ENCODE data around the gene BTN2A1. TPM values are rescaled to one million over a fixed set of nuclear protein-coding genes. Genes with fewer than 3 reads are reported as not detected.

The BTN2A1 gene
- total RNA-seq, 1 experiment from 2014 or later, result 6.4 TPM

GRCh38 chr6:26464416-26465131 is 6.8 kb downstream of the BTN2A1 start:
- no peak for DNase-seq
- Histone ChIP-seq H3K9me2 (replicated peaks; ENCODE audit: insufficient read depth, low read length) (no peaks in the 10 kb centered on the region), H3K4me2 (ENCODE audit: low read depth, low read length, poor library complexity, severe bottlenecking) (no peak overlapping the region), H2AFZ (ENCODE audit: low read length) (no peak overlapping the region), H4K20me1 (ENCODE audit: insufficient read depth, low read depth, low read length) (no peaks in the 10 kb centered on the region), H3K27ac (ENCODE audit: low read length) (no peak overlapping the region), H3K9ac (ENCODE audit: low read length) (no peak overlapping the region), H3K27me3 (ENCODE audit: low read length) (no peaks in the 10 kb centered on the region), H3K36me3 (ENCODE audit: insufficient read depth, low read length) (peaks cover 72% of the 10 kb centered on the region), H3K4me1 (ENCODE audit: low read length) (peaks cover 8% of the 10 kb centered on the region), H3K4me3 (ENCODE audit: low read length) (no peak overlapping the region), H3K9me3 (ENCODE audit: low read length) (no peaks in the 10 kb centered on the region), H3K79me2 (ENCODE audit: low read length) (peaks cover 22% of the 10 kb centered on the region)

GRCh38 chr6:26465776-26466175 is 8.0 kb downstream of the BTN2A1 start:
- peaks cover 60% of the 10 kb centered on the region for H3K36me3 ChIP-seq (ENCODE audit: insufficient read depth, low read length)
- H3K9me3 ChIP-seq (ENCODE audit: low read length), result no peaks in the 10 kb centered on the region
- H4K20me1 ChIP-seq (ENCODE audit: insufficient read depth, low read depth, low read length), result no peaks in the 10 kb centered on the region
- H3K4me2 ChIP-seq (ENCODE audit: low read depth, low read length, poor library complexity, severe bottlenecking), result no peak overlapping the region
- no peak overlapping the region for H2AFZ ChIP-seq (ENCODE audit: low read length)
- no peak overlapping the region for H3K27ac ChIP-seq (ENCODE audit: low read length)
- H3K79me2 ChIP-seq (ENCODE audit: low read length), result peaks cover 10% of the 10 kb centered on the region
- no peak overlapping the region for H3K4me3 ChIP-seq (ENCODE audit: low read length)
- H3K9ac ChIP-seq (ENCODE audit: low read length), result no peak overlapping the region
- H3K27me3 ChIP-seq (ENCODE audit: low read length), result no peaks in the 10 kb centered on the region
- H3K9me2 ChIP-seq (replicated peaks; ENCODE audit: insufficient read depth, low read length), result no peaks in the 10 kb centered on the region
- DNase-seq, result no peak
- peaks cover 8% of the 10 kb centered on the region for H3K4me1 ChIP-seq (ENCODE audit: low read length)

DNA sequence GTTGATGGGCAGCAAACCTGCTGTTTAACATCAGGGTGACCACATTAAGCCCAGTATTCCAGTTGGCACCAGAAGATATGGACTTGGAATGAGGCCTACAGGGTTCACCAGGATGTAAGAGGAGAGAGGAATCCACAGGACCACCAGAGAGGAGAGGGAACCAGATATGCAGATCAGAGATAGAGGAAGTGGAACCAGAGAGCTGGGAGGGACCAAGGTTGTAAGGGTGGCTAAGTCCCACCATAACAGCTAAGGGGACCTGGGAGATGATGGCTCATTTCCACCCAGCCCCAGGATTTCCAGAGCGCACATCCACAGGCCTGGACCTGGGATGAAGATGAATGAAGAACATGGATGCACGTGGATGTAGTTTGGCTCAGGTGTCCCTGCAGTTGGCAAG is 11.1 kb downstream of the BTN2A1 start:
- Histone ChIP-seq H3K4me1 (ENCODE audit: low read length) (peaks cover 20% of the 10 kb centered on the region), H2AFZ (ENCODE audit: low read length) (no peak overlapping the region), H3K9me2 (replicated peaks; ENCODE audit: insufficient read depth, low read length) (no peaks in the 10 kb centered on the region), H3K36me3 (ENCODE audit: insufficient read depth, low read length) (peaks cover 38% of the 10 kb centered on the region), H4K20me1 (ENCODE audit: insufficient read depth, low read depth, low read length) (no peaks in the 10 kb centered on the region), H3K27me3 (ENCODE audit: low read length) (no peaks in the 10 kb centered on the region), H3K9ac (ENCODE audit: low read length) (no peak overlapping the region), H3K4me3 (ENCODE audit: low read length) (no peak overlapping the region), H3K79me2 (ENCODE audit: low read length) (no peaks in the 10 kb centered on the region), H3K27ac (ENCODE audit: low read length) (no peak overlapping the region), H3K9me3 (ENCODE audit: low read length) (no peaks in the 10 kb centered on the region; the same call in 1 of the 2 replicates), H3K4me2 (ENCODE audit: low read depth, low read length, poor library complexity, severe bottlenecking) (no peak overlapping the region)
- DNase-seq, result peak; percentile 48

DNA sequence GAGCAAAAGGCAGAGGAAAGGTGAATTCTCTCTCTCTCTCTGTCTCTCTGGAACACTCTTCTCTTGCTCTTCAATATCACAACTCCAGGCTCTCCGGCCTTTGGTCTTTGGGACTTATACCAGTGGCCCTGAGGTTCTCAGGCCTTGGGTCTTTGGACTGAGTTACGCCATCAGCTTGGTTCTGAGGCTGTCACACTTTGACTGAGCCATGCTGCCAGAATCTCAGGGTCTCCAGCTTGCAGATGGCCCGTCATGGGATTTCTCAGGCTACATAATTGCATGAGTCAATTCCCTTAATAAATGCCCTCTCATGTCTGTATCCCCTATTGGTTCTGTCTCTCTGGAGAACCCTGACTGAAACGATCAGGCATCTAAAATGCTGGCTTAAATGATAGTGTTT is 12.9 kb downstream of the BTN2A1 start:
- Histone ChIP-seq H3K36me3 (ENCODE audit: insufficient read depth, low read length) (peaks cover 20% of the 10 kb centered on the region), H3K27me3 (ENCODE audit: low read length) (no peaks in the 10 kb centered on the region), H4K20me1 (ENCODE audit: insufficient read depth, low read depth, low read length) (no peaks in the 10 kb centered on the region), H3K4me3 (ENCODE audit: low read length) (no peak overlapping the region), H3K9ac (ENCODE audit: low read length) (no peak overlapping the region), H3K4me2 (ENCODE audit: low read depth, low read length, poor library complexity, severe bottlenecking) (no peak overlapping the region), H3K9me2 (replicated peaks; ENCODE audit: insufficient read depth, low read length) (no peaks in the 10 kb centered on the region), H3K79me2 (ENCODE audit: low read length) (no peaks in the 10 kb centered on the region; the same call in 1 of the 2 replicates), H3K9me3 (ENCODE audit: low read length) (no peaks in the 10 kb centered on the region; the same call in 1 of the 2 replicates), H3K27ac (ENCODE audit: low read length) (no peak overlapping the region), H2AFZ (ENCODE audit: low read length) (no peak overlapping the region), H3K4me1 (ENCODE audit: low read length) (peaks cover 35% of the 10 kb centered on the region)
- DNase-seq, result no peak

GRCh38 chr6:26471970-26472369 is 14.2 kb downstream of the BTN2A1 start:
- Histone ChIP-seq H3K36me3 (ENCODE audit: insufficient read depth, low read length) (peaks cover 15% of the 10 kb centered on the region), H3K4me2 (ENCODE audit: low read depth, low read length, poor library complexity, severe bottlenecking) (no peak overlapping the region), H2AFZ (ENCODE audit: low read length) (no peak overlapping the region), H3K9ac (ENCODE audit: low read length) (no peak overlapping the region), H3K27ac (ENCODE audit: low read length) (peak overlapping the region; percentile 98; the same call in 1 of the 2 replicates), H4K20me1 (ENCODE audit: insufficient read depth, low read depth, low read length) (no peaks in the 10 kb centered on the region), H3K27me3 (ENCODE audit: low read length) (no peaks in the 10 kb centered on the region), H3K4me1 (ENCODE audit: low read length) (peaks cover 48% of the 10 kb centered on the region), H3K9me3 (ENCODE audit: low read length) (no peaks in the 10 kb centered on the region; the same call in 1 of the 2 replicates), H3K4me3 (ENCODE audit: low read length) (no peak overlapping the region), H3K9me2 (replicated peaks; ENCODE audit: insufficient read depth, low read length) (no peaks in the 10 kb centered on the region), H3K79me2 (ENCODE audit: low read length) (no peaks in the 10 kb centered on the region; the same call in 1 of the 2 replicates)
- DNase-seq, result no peak

- H3K9me2 ChIP-seq (replicated peaks; ENCODE audit: insufficient read depth, low read length), result no peaks in the 10 kb centered on the region
- 0 out of 2 replicates have a peak overlapping the region, but pooled peaks have one; percentile 29 for H2AFZ ChIP-seq (ENCODE audit: low read length)
- peak; percentile 76 for DNase-seq
- no peaks in the 10 kb centered on the region; the same call in 1 of the 2 replicates for H3K79me2 ChIP-seq (ENCODE audit: low read length)
- no peaks in the 10 kb centered on the region; the same call in 1 of the 2 replicates for H3K9me3 ChIP-seq (ENCODE audit: low read length)
- H3K4me2 ChIP-seq (ENCODE audit: low read depth, low read length, poor library complexity, severe bottlenecking), result peak overlapping the region; percentile 98
- H4K20me1 ChIP-seq (ENCODE audit: insufficient read depth, low read depth, low read length), result no peaks in the 10 kb centered on the region
- peak overlapping the region; percentile 82 for H3K4me3 ChIP-seq (ENCODE audit: low read length)
- H3K27me3 ChIP-seq (ENCODE audit: low read length), result no peaks in the 10 kb centered on the region
- peaks cover 52% of the 10 kb centered on the region for H3K4me1 ChIP-seq (ENCODE audit: low read length)
- H3K36me3 ChIP-seq (ENCODE audit: insufficient read depth, low read length), result peaks cover 12% of the 10 kb centered on the region
- peak overlapping the region; percentile 90 for H3K9ac ChIP-seq (ENCODE audit: low read length)
- H3K27ac ChIP-seq (ENCODE audit: low read length), result peak overlapping the region; percentile 98
Observed at GRCh38 chr6:26472549-26473290, 15.0 kb downstream of the BTN2A1 start.

DNA sequence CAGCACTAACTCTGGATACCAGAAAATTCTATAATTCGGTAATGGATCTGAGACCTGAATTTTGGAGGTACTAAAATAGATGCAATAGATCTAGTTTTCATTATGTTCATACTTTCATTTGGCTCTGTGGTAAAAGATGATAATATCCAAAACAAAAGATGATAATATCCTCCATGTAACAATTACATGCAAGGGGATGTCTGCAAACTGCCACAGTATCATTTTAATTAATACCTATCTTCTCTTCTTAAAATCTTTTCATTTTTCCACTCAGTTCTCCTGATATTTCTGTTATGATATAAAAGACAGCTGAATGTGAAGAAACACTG is 15.6 kb downstream of the BTN2A1 start:
- peaks cover 51% of the 10 kb centered on the region for H3K4me1 ChIP-seq (ENCODE audit: low read length)
- H3K27ac ChIP-seq (ENCODE audit: low read length), result peak overlapping the region; percentile 98
- DNase-seq, result no peak
- H3K9me3 ChIP-seq (ENCODE audit: low read length), result no peaks in the 10 kb centered on the region; the same call in 1 of the 2 replicates
- H3K27me3 ChIP-seq (ENCODE audit: low read length), result no peaks in the 10 kb centered on the region
- peak overlapping the region; percentile 82 for H3K4me3 ChIP-seq (ENCODE audit: low read length)
- H4K20me1 ChIP-seq (ENCODE audit: insufficient read depth, low read depth, low read length), result no peaks in the 10 kb centered on the region
- no peaks in the 10 kb centered on the region for H3K9me2 ChIP-seq (replicated peaks; ENCODE audit: insufficient read depth, low read length)
- H3K36me3 ChIP-seq (ENCODE audit: insufficient read depth, low read length), result peaks cover 8% of the 10 kb centered on the region
- H3K9ac ChIP-seq (ENCODE audit: low read length), result peak overlapping the region; percentile 90
- peak overlapping the region; percentile 98 for H3K4me2 ChIP-seq (ENCODE audit: low read depth, low read length, poor library complexity, severe bottlenecking)
- H2AFZ ChIP-seq (ENCODE audit: low read length), result 0 out of 2 replicates have a peak overlapping the region, but pooled peaks have one; percentile 29
- no peaks in the 10 kb centered on the region; the same call in 1 of the 2 replicates for H3K79me2 ChIP-seq (ENCODE audit: low read length)
